Measurements from ENCODE around the gene GALNS. TPM values are rescaled to one million over a fixed set of nuclear protein-coding genes. Genes with fewer than 3 reads are reported as not detected.
"Not testable (repeated sequence)": the region's sequence is repeated elsewhere in the genome, so short reads cannot be mapped to it uniquely, and the experiment has no call there.

Gene GALNS
- polyA plus RNA-seq (2013, experiment 1 of 2; ENCODE audit: insufficient read length): 38.7 TPM
- polyA plus RNA-seq (2013, experiment 2 of 2; ENCODE audit: insufficient read length): 40.8 TPM

- DNase-seq: peak; percentile 94
Measured at GRCh38 chr16:88856828-88857727, at the start of gene GALNS, which contains the start of gene TRAPPC2L. Gene GALNS, minus strand, starts transcription at chr16:88856947. Its CDS starts 70 bp downstream, at chr16:88856877. Gene TRAPPC2L, plus strand, starts transcription at chr16:88857127. Its CDS starts 24 bp downstream, at chr16:88857151.

GRCh38 chr16:88906020-88906419 lies 49.3 kb upstream of the GALNS start:
- DNase-seq: no peak

GRCh38 chr16:88905563-88905962 lies 48.8 kb upstream of the GALNS start:
- DNase-seq: no peak

- DNase-seq: no peak
Measured at GRCh38 chr16:88904676-88905365, 48.1 kb upstream of the GALNS start.

- DNase-seq: no peak
Measured at GRCh38 chr16:88903267-88903666, 46.5 kb upstream of the GALNS start.

- DNase-seq: no peak
Measured at GRCh38 chr16:88902744-88903143, 46.0 kb upstream of the GALNS start.

- no peak for DNase-seq
Measured at GRCh38 chr16:88901718-88902337, 45.1 kb upstream of the GALNS start.

- DNase-seq: no peak
Measured at GRCh38 chr16:88900662-88901052, 43.9 kb upstream of the GALNS start.

- DNase-seq: no peak
Measured at GRCh38 chr16:88899901-88900661, 43.3 kb upstream of the GALNS start.

GRCh38 chr16:88897696-88898425 lies 41.1 kb upstream of the GALNS start:
- no peak for DNase-seq

- no peak for DNase-seq
Measured at GRCh38 chr16:88896238-88897070, 39.7 kb upstream of the GALNS start.

GRCh38 chr16:88895335-88895734 lies 38.6 kb upstream of the GALNS start:
- DNase-seq: no peak

- no peak for DNase-seq
Measured at GRCh38 chr16:88894681-88895300, 38.0 kb upstream of the GALNS start.

GRCh38 chr16:88894266-88894665 lies 37.5 kb upstream of the GALNS start:
- DNase-seq: not testable (repeated sequence)

GRCh38 chr16:88893127-88893968 lies 36.6 kb upstream of the GALNS start:
- DNase-seq: no peak

GRCh38 chr16:88892065-88892464 lies 35.3 kb upstream of the GALNS start:
- DNase-seq: no peak

GRCh38 chr16:88891083-88891482 lies 34.3 kb upstream of the GALNS start:
- no peak for DNase-seq

GRCh38 chr16:88889702-88890352 lies 33.1 kb upstream of the GALNS start:
- DNase-seq: not testable (repeated sequence)
